CD4-positive, alpha-beta T cell treated with Interleukin-10 for 1 hour (primary cell): ENCODE measurements around the gene HSD11B2.

Experiments used
- DNase-seq: peaks from one replicate; pipeline ENCODE4 v3.0.0-alpha.2; 2020

HSD11B2 gene

GRCh38 chr16:67430977-67431774 lies at the start of gene HSD11B2:
Gene HSD11B2, plus strand, starts transcription at chr16:67431121. Its CDS starts 128 bp downstream, at chr16:67431249.
- DNase-seq, result peak; percentile 25

DNA sequence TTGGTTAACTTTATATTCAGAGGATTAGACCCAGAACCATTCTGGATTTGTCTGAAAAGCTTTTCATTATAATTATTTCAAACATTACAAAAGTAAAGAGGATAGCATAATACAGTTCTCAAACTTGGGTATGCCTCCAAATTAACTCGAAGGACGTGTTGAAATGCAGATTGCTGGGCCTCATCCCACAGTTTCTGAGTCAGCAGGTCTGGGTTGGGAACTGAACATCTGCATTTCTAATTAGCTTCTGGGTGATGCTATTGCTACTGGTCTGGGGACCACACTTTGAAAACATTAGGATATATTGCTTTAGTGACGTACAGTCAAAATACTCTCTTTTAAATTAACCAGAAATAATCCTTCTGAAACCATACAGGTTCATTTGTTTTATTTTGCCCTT lies 47.6 kb upstream of the HSD11B2 start:
- no peak for DNase-seq

- no peak for DNase-seq
These were observed 46.0 kb upstream of the HSD11B2 start for GRCh38 chr16:67384778-67385510.

DNA sequence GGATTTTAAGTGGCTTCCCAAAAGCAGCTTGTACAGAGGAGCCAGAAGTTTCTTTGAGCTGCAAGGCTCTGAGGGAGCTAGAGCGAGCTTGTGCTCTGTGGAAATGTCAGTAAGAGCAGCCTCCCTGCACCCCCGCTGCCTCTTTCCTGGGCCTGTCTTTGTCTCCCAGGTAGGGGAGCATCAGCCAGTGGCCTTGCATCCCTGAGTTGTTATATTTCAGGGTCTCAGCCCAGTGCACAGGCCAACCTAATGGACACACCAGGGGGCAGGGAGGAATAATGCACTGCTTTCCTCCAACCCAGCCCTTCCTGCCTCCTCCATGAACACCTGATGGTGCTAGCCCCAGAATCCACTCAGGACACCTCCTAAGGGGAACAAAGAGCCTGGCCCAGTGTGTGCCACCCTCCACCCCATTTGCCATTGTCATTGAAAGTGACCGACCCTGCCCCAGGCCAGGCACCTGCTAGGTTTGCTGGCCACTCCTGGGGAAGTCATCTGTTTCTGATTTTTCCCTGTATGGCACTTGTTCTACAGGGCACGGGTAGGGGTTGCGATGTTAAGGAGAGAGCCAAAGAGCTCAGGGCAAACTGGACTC lies 44.0 kb upstream of the HSD11B2 start:
- DNase-seq, result no peak

DNA sequence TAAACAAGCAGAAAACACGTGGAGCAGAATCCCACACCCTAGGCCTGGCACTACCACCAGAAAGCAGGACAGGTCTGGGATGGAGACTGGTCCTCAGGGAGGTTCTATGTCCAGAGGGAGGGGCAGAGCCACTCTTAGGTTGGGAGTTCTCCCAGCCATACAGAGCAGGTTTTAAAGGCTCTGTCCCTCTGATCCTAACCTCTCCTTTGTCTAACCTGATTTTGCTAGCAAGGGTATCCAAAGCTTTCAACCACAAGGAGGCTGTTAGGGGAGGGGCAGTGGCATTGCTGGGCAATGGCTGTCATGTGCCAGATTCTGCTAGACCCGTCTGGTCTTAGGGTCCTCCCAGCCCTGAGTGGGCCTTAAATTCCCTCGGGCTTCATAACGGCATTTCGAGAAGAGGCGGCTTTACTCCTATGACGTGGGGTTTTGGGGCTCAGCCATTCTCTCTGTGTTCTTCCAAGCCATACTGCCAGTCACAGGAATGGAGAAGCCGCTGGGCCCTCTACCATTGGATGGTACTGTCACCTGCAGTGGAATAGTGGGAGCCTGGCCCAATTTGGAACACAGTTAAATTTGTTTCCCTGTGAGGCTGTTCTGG lies 43.3 kb upstream of the HSD11B2 start:
- no peak for DNase-seq

- DNase-seq, result no peak
These were observed 42.7 kb upstream of the HSD11B2 start for GRCh38 chr16:67388191-67388590.

DNA sequence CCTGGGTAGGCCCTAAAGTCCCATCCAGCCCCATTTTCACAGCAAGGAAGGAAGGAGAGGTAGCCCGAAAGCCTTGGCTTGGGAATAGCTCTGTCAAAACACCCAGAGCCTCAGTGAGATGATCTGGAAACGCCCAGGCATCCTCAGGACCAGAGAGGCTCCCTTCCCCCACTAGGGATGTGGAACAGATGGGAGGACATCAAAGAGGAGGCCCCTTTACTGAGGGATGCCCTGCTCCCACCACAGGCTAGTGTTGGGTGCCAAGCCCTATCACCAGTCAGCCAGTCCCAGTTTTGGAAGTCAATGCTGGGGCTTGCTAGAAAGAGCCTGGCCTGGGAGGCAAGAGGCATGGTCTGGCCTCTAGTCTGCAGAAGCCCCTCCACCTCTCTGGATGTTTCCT lies 42.3 kb upstream of the HSD11B2 start:
- no peak for DNase-seq

DNA sequence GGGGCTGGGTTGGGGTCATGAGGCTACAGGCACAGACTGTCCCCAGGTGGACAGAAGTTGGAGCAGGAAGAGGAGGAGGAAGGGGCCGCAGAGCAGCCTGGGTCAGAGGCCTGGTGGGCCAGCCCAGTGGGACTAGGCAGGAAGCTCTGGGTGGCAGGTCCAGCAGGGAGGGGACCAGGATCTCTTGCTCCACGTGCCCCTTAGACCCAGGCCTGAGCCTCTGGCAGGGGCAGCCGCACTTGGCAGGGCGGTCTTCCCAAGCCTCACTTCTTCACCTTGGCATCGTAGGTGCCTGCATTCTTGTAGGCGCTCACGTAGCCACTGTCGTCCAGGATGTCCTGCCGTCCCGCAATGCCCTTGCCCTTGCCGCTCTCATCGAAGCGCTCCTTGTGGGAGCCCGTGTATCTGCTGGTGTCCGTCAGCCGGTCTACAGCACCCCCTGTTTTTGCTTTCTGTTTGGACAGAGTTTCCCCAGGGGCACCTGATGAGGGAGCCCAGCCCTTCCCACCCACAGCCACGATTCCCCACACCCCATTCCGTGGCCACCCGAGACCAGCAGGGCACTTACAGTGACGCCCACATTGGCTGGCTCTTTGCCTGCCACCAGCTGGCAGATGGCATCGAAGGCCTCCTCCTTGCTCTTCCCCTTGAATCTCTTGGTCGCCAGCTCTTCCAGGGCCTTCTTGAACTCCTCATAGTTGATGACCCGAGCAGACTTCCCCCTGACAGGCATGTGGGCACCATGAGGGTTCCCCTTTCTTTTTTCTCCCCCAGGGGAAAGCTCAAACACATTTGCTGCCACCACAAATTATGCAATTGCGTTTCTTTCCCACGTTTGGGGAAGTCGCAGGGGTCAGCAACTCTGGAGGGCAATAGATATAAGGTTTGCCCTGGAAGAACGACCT lies 40.8 kb upstream of the HSD11B2 start:
- peak; percentile 27 for DNase-seq

- DNase-seq, result no peak
These were observed 40.0 kb upstream of the HSD11B2 start for GRCh38 chr16:67390816-67391423.

DNA sequence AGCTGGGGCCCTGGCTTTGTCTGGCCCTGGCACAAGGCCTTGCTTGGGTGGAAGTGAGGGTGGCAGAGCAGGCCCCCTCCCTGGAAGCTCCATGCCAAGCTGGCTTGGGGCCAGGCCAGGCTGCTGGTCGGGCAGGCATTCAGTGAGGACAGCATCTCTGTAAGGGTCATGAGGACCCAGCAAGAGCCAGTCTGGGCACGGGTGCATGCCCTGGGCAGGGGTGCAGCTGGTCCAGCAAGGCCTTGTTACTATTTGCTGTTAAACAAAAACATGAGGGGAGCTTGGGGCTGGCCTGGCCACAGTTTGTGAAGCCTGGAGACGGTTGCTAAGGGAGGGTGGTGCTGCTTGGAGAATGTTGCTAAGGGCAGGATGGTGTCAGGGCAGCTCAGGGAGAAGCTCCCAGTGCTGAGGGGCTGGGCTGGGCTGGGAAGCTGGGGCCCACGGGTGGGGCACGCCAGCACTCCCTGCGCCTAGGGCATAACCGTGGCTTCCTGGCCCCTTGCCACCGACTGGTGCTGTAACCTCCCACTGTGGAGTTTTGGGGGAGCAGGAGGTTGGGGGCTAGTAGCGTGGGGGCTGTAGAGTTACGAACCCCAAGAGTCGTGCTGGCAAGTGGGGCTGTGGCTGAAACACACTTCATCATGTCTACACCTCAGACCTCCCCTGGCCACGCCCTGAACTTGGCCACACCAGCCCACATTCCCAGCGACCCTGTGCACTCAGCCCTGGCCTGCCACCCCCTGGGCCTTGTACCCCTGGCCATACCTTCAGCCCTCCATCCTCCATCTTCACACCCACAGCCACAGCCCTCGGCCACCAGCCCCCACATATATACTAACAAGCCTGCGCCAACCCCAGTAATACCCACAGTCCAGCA lies 39.3 kb upstream of the HSD11B2 start:
- no peak for DNase-seq

- no peak for DNase-seq
These were observed 38.4 kb upstream of the HSD11B2 start for GRCh38 chr16:67392301-67393059.

DNA sequence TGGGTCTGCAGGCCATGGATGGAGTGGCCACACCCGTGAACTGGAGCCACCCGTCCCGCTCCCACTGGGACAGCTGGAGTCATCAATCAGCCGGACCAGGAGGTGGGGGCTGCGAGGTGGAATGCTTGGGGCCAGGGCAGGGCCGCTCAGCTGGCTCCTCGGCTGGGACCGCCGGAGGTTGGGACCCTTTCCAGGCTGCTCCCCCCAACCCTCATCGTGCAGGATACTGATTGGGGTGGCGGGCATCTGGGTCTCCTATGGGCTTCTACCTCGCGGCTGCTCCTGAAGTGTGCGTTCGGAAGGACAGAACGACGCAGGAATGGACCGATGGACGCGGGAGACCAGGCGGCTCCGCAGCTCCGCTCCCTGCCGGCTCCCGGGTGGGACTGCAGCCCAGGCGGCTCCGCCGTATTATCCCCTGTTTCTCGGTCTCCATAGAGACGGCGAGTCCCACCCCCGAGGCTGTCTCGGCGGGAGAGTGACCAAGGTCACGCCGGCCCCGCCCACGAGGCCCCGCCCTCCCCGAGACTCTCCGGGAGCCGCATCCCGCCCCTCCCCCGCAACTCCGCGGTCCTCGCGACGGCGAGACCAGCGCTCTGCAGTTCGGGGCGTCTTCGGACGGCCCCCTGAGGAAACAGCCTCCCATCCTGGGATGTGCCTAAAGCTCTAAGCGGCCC lies 37.7 kb upstream of the HSD11B2 start, which contains the start of gene TPPP3:
Gene TPPP3 (minus strand): TSS at position 388 of the 677 bp plus-strand sequence. CDS start 2,387 bp downstream, outside the sequence.
- DNase-seq, result peak; percentile 61

GRCh38 chr16:67393788-67394154 lies 37.1 kb upstream of the HSD11B2 start:
- no peak for DNase-seq

DNA sequence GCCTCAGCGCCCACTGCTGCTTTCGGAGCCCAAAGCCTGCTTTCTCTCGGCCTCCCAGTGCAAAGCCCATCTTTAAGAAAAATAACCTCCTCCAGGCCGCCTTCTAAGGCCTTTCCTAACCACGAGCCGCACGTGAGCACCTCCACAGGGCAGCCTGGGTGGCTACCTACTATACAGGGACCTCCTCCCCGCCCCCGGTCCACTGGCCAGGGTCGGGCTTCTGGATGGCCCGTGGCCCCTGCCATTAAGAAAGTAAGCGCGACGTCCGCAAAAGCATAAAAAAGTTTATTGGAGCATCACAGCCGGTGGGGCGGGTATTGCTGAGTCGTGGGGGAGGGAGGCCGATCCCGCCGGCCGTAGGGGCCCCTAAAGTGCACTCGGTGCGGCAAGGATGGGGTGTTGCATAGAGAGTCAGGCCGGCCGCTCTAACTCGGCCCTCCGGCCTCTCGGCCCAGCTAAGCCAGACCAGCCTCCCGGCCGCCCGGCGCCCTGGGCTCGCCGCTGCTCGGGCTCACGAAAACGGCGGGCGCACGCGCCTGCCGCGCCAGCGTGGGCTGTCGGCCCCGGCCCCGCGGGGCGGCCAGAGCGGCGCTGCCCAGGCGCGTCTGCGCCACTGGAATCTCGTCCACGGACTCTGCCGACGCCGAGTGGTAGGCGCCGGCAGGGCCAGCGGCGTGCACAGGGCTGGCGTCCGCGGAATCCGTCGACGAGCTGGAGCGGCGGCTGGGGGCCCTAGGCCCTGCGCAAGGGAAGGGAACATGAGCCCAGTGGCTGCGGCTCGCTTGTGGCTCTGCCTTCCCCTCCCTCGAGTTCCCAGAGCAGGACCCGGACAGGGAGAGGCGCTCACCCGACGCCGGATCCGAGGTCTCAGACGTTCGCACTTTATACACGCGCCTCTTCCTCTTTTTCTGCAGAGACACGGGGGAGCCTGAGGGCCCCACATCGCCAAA lies 36.5 kb upstream of the HSD11B2 start:
- peak; percentile 10 for DNase-seq

DNA sequence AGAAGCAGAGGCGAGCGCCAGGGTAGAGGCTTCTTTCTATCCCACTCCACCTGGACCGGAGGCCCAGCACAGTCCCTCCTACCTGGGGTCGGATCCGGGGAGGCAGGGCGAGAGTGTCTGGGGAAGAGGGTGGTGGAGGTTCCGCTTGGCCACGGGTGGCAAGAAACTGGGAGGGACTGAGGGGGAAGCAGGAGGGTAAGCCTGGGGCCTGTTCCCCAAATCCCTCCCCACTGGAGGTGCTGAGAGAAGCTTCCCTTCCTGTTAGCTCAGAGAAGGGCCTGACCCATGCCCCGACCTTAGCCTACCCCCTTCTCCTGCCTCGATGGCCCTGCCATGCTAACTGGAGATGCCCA lies 35.8 kb upstream of the HSD11B2 start:
- DNase-seq, result no peak

DNA sequence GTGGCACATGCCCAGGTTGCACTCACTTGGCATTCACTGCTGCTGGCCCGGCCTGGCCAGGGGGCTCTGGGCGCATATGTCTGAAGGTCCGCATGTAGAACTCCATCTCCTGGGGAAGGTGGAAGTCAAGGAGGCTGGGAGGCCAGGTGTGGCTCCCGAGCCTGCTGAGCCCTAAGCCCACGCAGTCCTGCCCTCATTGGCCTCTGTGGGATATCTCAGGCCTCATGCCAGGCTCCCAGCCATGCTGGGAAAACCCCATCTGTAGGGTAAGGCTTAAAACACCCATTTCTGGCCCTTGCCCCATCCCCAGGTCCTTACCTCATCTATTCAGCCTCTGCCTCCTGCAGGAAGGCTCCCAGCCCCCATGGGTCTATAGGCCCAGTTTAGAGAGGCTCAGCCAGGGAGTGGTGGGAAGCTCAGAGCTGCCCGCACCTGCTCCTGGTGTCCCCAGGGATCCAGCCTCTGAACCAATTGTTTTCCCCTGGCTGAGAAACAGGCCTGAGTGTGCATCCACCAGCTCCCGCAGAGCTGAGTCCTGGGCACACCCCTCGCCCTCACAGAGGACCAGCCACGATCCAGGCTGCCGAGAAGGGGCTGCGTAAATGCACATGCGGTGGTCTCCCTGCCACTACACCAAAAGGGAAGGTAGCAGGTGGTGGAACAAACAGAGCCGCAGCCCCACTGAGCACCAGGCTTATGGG lies 35.3 kb upstream of the HSD11B2 start:
- no peak for DNase-seq

GRCh38 chr16:67396159-67397035 lies 34.5 kb upstream of the HSD11B2 start:
- DNase-seq, result no peak
